ENCODE measurements around the gene ANK2. TPM values are rescaled to one million over a fixed set of nuclear protein-coding genes. Genes with fewer than 3 reads are reported as not detected.

The ANK2 gene
- total and polyA plus RNA-seq, 2 of the 13 experiments (the other 11 are each of a cell fraction or from before 2014, with no cell fraction given) = 2.7 to 15.1 TPM

- TF ChIP-seq ELF3 (CRISPR knock-in tag; IDR thresholded peaks at IDR 0.05) (0 out of 2 replicates have a peak, but pooled peaks have one; percentile 19), ATF7 (IDR thresholded peaks at IDR 0.05) (no peak), ATF7 (CRISPR knock-in tag; IDR thresholded peaks at IDR 0.05) (no peak), GATAD2A (CRISPR knock-in tag; IDR thresholded peaks at IDR 0.05) (peak; percentile 54; the same call in 1 of the 2 replicates), NFE2L2 (IDR thresholded peaks at IDR 0.05; ENCODE audit: low read length) (no peak), KLF6 (CRISPR knock-in tag; IDR thresholded peaks at IDR 0.05) (peak; percentile 65; the same call in 1 of the 2 replicates), SMC3 (IDR thresholded peaks at IDR 0.05; ENCODE audit: low read length) (peak; percentile 88), ZNF7 (CRISPR knock-in tag; IDR thresholded peaks at IDR 0.05) (peak; percentile 51; the same call in 1 of the 2 replicates), MIER3 (CRISPR knock-in tag; IDR thresholded peaks at IDR 0.05; ENCODE audit: borderline replicate concordance) (0 out of 2 replicates have a peak, but pooled peaks have one; percentile 35), HOMEZ (CRISPR knock-in tag; IDR thresholded peaks at IDR 0.05; ENCODE audit: low read depth) (peak; percentile 66), HES4 (CRISPR knock-in tag; IDR thresholded peaks at IDR 0.05; ENCODE audit: borderline replicate concordance) (no peak), SMAD3 (CRISPR knock-in tag; IDR thresholded peaks at IDR 0.05) (0 out of 2 replicates have a peak, but pooled peaks have one; percentile 49), STAG1 (CRISPR knock-in tag; IDR thresholded peaks at IDR 0.05) (peak; percentile 93), MED1 (CRISPR knock-in tag; IDR thresholded peaks at IDR 0.05) (0 out of 2 replicates have a peak, but pooled peaks have one; percentile 32), PAXIP1 (CRISPR knock-in tag; conservative IDR thresholded peaks at IDR 0.05) (peak; percentile 24; the same call in 1 of the 2 replicates), KLF9 (CRISPR knock-in tag; IDR thresholded peaks at IDR 0.05; ENCODE audit: low read depth) (0 out of 2 replicates have a peak, but pooled peaks have one; percentile 38), SAP130 (CRISPR knock-in tag; IDR thresholded peaks at IDR 0.05; ENCODE audit: low read depth) (peak; percentile 42; the same call in 1 of the 2 replicates), ZNF124 (CRISPR knock-in tag; IDR thresholded peaks at IDR 0.05) (no peak)
- TF ChIP-seq, protein P1, sequence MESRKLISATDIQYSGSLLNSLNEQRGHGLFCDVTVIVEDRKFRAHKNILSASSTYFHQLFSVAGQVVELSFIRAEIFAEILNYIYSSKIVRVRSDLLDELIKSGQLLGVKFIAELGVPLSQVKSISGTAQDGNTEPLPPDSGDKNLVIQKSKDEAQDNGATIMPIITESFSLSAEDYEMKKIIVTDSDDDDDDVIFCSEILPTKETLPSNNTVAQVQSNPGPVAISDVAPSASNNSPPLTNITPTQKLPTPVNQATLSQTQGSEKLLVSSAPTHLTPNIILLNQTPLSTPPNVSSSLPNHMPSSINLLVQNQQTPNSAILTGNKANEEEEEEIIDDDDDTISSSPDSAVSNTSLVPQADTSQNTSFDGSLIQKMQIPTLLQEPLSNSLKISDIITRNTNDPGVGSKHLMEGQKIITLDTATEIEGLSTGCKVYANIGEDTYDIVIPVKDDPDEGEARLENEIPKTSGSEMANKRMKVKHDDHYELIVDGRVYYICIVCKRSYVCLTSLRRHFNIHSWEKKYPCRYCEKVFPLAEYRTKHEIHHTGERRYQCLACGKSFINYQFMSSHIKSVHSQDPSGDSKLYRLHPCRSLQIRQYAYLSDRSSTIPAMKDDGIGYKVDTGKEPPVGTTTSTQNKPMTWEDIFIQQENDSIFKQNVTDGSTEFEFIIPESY (CRISPR knock-in tag; IDR thresholded peaks at IDR 0.05) = no peak
- TF ChIP-seq, protein P2, sequence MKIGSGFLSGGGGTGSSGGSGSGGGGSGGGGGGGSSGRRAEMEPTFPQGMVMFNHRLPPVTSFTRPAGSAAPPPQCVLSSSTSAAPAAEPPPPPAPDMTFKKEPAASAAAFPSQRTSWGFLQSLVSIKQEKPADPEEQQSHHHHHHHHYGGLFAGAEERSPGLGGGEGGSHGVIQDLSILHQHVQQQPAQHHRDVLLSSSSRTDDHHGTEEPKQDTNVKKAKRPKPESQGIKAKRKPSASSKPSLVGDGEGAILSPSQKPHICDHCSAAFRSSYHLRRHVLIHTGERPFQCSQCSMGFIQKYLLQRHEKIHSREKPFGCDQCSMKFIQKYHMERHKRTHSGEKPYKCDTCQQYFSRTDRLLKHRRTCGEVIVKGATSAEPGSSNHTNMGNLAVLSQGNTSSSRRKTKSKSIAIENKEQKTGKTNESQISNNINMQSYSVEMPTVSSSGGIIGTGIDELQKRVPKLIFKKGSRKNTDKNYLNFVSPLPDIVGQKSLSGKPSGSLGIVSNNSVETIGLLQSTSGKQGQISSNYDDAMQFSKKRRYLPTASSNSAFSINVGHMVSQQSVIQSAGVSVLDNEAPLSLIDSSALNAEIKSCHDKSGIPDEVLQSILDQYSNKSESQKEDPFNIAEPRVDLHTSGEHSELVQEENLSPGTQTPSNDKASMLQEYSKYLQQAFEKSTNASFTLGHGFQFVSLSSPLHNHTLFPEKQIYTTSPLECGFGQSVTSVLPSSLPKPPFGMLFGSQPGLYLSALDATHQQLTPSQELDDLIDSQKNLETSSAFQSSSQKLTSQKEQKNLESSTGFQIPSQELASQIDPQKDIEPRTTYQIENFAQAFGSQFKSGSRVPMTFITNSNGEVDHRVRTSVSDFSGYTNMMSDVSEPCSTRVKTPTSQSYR (CRISPR knock-in tag; IDR thresholded peaks at IDR 0.05; ENCODE audit: borderline replicate concordance) = no peak
These were observed 345.5 kb downstream of the ANK2 start (continued) for GRCh38 chr4:113394730-113395530.
